Measurements from ENCODE around the gene BNIPL.

- TF ChIP-seq, protein P1, sequence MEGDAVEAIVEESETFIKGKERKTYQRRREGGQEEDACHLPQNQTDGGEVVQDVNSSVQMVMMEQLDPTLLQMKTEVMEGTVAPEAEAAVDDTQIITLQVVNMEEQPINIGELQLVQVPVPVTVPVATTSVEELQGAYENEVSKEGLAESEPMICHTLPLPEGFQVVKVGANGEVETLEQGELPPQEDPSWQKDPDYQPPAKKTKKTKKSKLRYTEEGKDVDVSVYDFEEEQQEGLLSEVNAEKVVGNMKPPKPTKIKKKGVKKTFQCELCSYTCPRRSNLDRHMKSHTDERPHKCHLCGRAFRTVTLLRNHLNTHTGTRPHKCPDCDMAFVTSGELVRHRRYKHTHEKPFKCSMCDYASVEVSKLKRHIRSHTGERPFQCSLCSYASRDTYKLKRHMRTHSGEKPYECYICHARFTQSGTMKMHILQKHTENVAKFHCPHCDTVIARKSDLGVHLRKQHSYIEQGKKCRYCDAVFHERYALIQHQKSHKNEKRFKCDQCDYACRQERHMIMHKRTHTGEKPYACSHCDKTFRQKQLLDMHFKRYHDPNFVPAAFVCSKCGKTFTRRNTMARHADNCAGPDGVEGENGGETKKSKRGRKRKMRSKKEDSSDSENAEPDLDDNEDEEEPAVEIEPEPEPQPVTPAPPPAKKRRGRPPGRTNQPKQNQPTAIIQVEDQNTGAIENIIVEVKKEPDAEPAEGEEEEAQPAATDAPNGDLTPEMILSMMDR (IDR thresholded peaks at IDR 0.05; ENCODE audit: insufficient read depth, low read length), result no peak
- no peak for TF ChIP-seq REST (IDR thresholded peaks at IDR 0.05; ENCODE audit: insufficient replicate concordance, low read depth)
Measured at GRCh38 chr1:151050051-151050688, 13.8 kb downstream of the BNIPL start.

Data from HL-60 (cell line).